Activated T-cell treated with anti-CD3 and anti-CD28 coated beads, Interleukin-2, amount 50 U/mL, for 24 hours (primary cell): ENCODE data around the gene USP11.

Source experiments
- DNase-seq: peaks from one replicate; pipeline ENCODE4 v3.0.0-alpha.2; 2020
- H3K27ac Mint-ChIP-seq: 2 replicates; pipeline ENCODE4 v1.8.0; 2020; ENCODE audit warnings: mild to moderate bottlenecking, mixed read lengths
- H3K27me3 Mint-ChIP-seq: 2 replicates; pipeline ENCODE4 v1.8.0; 2020; ENCODE audit warnings: mixed read lengths
- H3K36me3 Mint-ChIP-seq: 2 replicates; pipeline ENCODE4 v1.8.0; 2020; ENCODE audit warnings: low read depth, mixed read lengths
- H3K4me1 Mint-ChIP-seq: 2 replicates; pipeline ENCODE4 v1.8.0; 2020; ENCODE audit warnings: low read depth, mixed read lengths
- H3K4me3 Mint-ChIP-seq: 2 replicates; pipeline ENCODE4 v1.8.0; 2020; ENCODE audit warnings: mild to moderate bottlenecking, moderate library complexity, mixed read lengths
- H3K9me3 Mint-ChIP-seq: 2 replicates; pipeline ENCODE4 v1.8.0; 2020; ENCODE audit warnings: mixed read lengths

Gene USP11

DNA sequence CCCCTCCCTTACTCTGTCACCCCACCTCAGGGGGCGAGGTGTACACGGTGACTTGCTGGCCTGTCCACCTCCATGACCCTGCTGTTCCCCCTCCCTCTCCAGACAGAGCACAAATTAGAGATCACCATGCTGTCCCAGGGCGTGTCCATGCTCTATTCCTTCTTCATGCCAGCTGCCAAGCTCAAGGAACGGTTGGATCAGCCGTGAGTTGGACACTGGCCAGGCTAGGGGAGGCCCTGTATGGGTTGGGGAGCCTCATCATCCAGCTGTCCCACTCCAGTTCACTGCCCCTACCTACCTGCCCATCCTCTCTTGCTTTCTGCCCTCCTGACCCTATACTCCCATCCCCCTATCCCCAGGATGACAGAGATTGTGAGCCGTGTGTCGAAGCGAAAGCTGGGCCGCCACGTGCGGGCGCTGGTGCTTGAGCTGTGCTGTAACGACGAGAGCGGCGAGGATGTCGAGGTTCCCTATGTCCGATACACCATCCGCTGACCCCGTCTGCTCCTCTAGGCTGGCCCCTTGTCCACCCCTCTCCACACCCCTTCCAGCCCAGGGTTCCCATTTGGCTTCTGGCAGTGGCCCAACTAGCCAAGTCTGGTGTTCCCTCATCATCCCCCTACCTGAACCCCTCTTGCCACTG lies 18.3 kb upstream of the USP11 start:
- DNase-seq = no peak
- Mint-ChIP-seq H3K27me3 (no peaks in the 10 kb centered on the region), H3K4me3 (no peak overlapping the region), H3K9me3 (no peaks in the 10 kb centered on the region), H3K36me3 (peaks cover 87% of the 10 kb centered on the region), H3K27ac (no peak overlapping the region), H3K4me1 (peaks cover 26% of the 10 kb centered on the region)

- Mint-ChIP-seq H3K27me3 (no peaks in the 10 kb centered on the region), H3K36me3 (peaks cover 81% of the 10 kb centered on the region), H3K4me1 (peaks cover 35% of the 10 kb centered on the region), H3K27ac (peak overlapping the region; percentile 99), H3K4me3 (no peak overlapping the region), H3K9me3 (no peaks in the 10 kb centered on the region)
- no peak for DNase-seq
Observed at GRCh38 chrX:47215291-47215900, 17.4 kb upstream of the USP11 start.

GRCh38 chrX:47216393-47216925 lies 16.4 kb upstream of the USP11 start:
- Mint-ChIP-seq H3K36me3 (peaks cover 81% of the 10 kb centered on the region), H3K4me3 (peak overlapping the region; percentile 90), H3K27ac (peak overlapping the region; percentile 99), H3K4me1 (peaks cover 41% of the 10 kb centered on the region), H3K9me3 (no peaks in the 10 kb centered on the region), H3K27me3 (no peaks in the 10 kb centered on the region)
- DNase-seq = no peak

- no peak for DNase-seq
- Mint-ChIP-seq H3K4me3 (peak overlapping the region; percentile 90), H3K27ac (peak overlapping the region; percentile 99), H3K36me3 (peaks cover 79% of the 10 kb centered on the region), H3K4me1 (peaks cover 44% of the 10 kb centered on the region), H3K9me3 (no peaks in the 10 kb centered on the region), H3K27me3 (no peaks in the 10 kb centered on the region)
Observed at GRCh38 chrX:47217121-47217851, 15.5 kb upstream of the USP11 start.

- Mint-ChIP-seq H3K27ac (peak overlapping the region; percentile 99), H3K27me3 (no peaks in the 10 kb centered on the region), H3K4me3 (peak overlapping the region; percentile 90), H3K9me3 (no peaks in the 10 kb centered on the region), H3K36me3 (peaks cover 77% of the 10 kb centered on the region), H3K4me1 (peaks cover 44% of the 10 kb centered on the region)
- DNase-seq = peak; percentile 98
Observed at GRCh38 chrX:47217852-47218279, 14.9 kb upstream of the USP11 start.

GRCh38 chrX:47218280-47218919 lies 14.4 kb upstream of the USP11 start, which contains the start of gene CDK16:
Gene CDK16, plus strand, starts transcription at chrX:47218681. Its CDS starts 4,877 bp downstream, at chrX:47223558.
- H3K9me3 Mint-ChIP-seq = no peaks in the 10 kb centered on the region
- H3K4me1 Mint-ChIP-seq = peaks cover 44% of the 10 kb centered on the region
- H3K27me3 Mint-ChIP-seq = no peaks in the 10 kb centered on the region
- peak; percentile 89 for DNase-seq
- peak within 1 kb of the TSS; percentile 90 for H3K4me3 Mint-ChIP-seq
- peak within 1 kb of the TSS; percentile 99 for H3K27ac Mint-ChIP-seq
- H3K36me3 Mint-ChIP-seq = peaks cover 77% of the 10 kb centered on the region

GRCh38 chrX:47218920-47219815 lies 13.6 kb upstream of the USP11 start:
- Mint-ChIP-seq H3K4me1 (peaks cover 44% of the 10 kb centered on the region), H3K36me3 (peaks cover 77% of the 10 kb centered on the region), H3K4me3 (peak overlapping the region; percentile 90), H3K9me3 (no peaks in the 10 kb centered on the region), H3K27me3 (no peaks in the 10 kb centered on the region), H3K27ac (peak overlapping the region; percentile 91)
- DNase-seq = peak; percentile 72

DNA sequence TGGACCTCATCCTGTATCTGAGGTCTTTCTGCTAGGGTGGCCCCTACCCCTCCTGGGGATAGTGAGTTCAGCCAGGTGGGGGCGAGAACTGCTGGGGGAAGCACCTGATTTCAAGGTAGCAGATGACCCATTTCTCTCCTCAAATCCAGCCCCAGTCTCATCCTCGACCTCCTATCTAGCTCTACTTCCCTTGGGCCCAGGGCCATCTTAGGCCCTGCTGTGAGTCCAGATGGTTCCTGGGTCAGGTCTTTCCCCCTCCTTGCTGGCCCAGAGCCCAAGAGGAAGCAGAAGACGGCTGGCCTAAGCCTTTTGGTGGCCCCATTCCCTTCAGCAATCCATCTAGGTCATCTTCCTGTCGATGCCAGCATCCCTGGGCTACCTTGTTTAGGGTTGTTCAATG lies 11.1 kb upstream of the USP11 start:
- Mint-ChIP-seq H3K4me1 (peaks cover 33% of the 10 kb centered on the region), H3K27me3 (no peaks in the 10 kb centered on the region), H3K4me3 (no peak overlapping the region), H3K27ac (peak overlapping the region; percentile 42), H3K36me3 (peaks cover 77% of the 10 kb centered on the region), H3K9me3 (no peaks in the 10 kb centered on the region)
- no peak for DNase-seq

DNA sequence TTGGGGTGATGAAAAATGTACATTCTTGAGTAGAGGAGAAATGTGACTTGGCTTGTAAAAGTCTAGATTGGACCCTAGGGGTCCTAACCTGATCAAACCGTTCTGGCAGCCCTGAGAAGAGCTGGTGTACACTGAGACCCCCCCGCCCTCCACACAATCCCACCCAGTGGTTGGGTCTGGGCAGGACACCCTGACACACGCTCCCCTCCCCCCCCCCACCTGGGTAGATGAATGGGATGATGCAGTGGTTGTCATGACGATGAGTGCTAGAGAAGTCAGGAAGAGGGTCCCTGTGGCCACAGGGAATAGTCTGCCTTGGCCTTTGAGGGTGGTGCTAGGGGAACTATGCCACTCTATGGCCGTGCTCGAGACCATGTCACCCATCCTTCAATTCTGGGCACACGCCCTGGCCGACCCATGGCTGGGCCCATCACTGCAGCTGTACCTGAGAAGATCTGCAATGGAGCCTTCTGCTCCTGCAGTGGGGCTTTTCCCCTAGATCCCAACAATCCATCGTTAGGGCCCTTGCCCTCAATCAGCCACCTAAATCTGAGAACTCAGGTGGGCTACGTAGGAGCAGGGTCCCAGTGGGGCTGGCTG lies 10.0 kb upstream of the USP11 start:
- Mint-ChIP-seq H3K27me3 (no peaks in the 10 kb centered on the region), H3K27ac (no peak overlapping the region), H3K36me3 (peaks cover 79% of the 10 kb centered on the region), H3K4me1 (peaks cover 25% of the 10 kb centered on the region), H3K4me3 (no peak overlapping the region), H3K9me3 (no peaks in the 10 kb centered on the region)
- no peak for DNase-seq

DNA sequence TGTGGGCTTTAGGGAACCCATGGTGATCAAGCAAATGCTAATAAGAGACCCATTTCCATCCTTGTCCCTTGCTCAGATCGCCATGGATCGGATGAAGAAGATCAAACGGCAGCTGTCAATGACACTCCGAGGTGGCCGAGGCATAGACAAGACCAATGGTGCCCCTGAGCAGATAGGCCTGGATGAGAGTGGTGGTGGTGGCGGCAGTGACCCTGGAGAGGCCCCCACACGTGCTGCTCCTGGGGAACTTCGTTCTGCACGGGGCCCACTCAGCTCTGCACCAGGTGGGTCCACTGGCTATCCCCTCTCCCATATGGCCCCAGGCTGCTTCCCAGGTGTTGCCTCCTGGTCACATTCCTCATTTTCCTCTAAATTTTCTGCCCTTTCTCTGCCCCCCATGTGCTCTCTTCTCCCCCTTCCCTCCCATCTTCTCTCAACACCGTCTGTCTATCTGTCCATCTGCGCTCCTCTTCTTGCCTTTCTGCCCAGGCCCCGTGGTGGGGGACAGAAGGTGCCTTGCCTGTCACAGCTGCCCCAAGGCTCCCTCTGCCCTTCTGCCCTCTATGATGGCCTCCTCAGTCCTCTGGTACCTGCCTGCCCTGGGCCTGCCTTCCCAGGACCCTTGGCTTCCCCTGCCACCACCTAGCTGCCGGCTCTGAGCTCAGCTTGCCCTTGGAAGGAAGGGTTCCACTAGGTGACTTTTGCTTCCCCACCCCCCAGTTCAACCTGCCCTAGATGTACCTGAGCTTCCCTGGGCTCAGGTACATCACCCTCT lies 9.1 kb upstream of the USP11 start:
- Mint-ChIP-seq H3K36me3 (peaks cover 84% of the 10 kb centered on the region), H3K9me3 (no peaks in the 10 kb centered on the region), H3K4me3 (no peak overlapping the region), H3K4me1 (peaks cover 23% of the 10 kb centered on the region), H3K27me3 (no peaks in the 10 kb centered on the region), H3K27ac (peak overlapping the region; percentile 23)
- no peak for DNase-seq

DNA sequence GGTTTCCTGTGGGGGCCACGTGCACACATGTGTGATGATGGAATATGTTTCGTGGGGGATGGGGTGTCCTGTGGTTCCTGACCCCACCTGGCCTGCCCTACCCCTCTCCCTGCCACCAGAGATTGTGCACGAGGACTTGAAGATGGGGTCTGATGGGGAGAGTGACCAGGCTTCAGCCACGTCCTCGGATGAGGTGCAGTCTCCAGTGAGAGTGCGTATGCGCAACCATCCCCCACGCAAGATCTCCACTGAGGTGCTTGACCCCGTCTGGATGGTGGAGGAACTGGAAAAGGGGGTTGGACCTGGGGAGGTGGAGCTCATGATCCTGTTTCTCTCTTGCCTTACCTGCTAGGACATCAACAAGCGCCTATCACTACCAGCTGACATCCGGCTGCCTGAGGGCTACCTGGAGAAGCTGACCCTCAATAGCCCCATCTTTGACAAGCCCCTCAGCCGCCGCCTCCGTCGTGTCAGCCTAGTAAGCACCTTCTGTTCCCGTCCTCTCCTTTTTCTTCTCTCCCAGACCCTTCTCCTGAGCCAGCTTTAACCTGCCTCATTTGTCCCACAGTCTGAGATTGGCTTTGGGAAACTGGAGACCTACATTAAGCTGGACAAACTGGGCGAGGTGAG lies 8.4 kb upstream of the USP11 start:
- Mint-ChIP-seq H3K4me3 (no peak overlapping the region), H3K27me3 (no peaks in the 10 kb centered on the region), H3K36me3 (peaks cover 87% of the 10 kb centered on the region)

GRCh38 chrX:47224896-47225290 lies 7.9 kb upstream of the USP11 start:
- no peaks in the 10 kb centered on the region for H3K9me3 Mint-ChIP-seq
- no peak overlapping the region for H3K4me3 Mint-ChIP-seq
- H3K27ac Mint-ChIP-seq = no peak overlapping the region
- no peak for DNase-seq
- peaks cover 90% of the 10 kb centered on the region for H3K36me3 Mint-ChIP-seq
- peaks cover 14% of the 10 kb centered on the region for H3K4me1 Mint-ChIP-seq
- no peaks in the 10 kb centered on the region for H3K27me3 Mint-ChIP-seq

More for the DNA sequence above, 8.4 kb upstream of the USP11 start:
- H3K4me1 Mint-ChIP-seq = peaks cover 19% of the 10 kb centered on the region
- no peaks in the 10 kb centered on the region for H3K9me3 Mint-ChIP-seq
- DNase-seq = no peak
- H3K27ac Mint-ChIP-seq = no peak overlapping the region
